ENCODE measurements around the gene FAM118A.
"Not testable (repeated sequence)": the region's sequence is repeated elsewhere in the genome, so short reads cannot be mapped to it uniquely, and the experiment has no call there.

FAM118A gene

GRCh38 chr22:45310331-45310976 is 720 bp downstream of the FAM118A start:
- DNase-seq: no peak

GRCh38 chr22:45310977-45311531 is 1.3 kb downstream of the FAM118A start:
- DNase-seq: no peak

DNA sequence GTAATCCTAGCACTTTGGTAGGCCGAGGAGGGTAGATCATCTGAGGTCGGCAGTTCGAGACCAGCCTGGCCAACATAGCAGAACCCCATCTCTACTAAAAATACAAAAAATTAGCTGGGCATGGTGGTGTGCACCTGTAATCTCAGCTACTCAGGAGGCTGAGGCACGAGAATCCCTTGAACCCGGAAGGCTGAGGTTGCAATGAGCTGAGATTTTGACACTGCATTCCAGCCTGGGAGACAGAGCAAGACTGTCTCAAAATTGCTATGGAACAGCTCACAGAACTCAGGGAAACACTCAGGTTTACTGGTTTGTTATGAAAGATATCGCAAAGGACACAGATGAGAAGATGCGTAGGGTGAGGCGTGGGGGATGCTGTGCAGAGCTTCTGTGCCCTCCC is 2.7 kb downstream of the FAM118A start:
- no peak for DNase-seq

DNA sequence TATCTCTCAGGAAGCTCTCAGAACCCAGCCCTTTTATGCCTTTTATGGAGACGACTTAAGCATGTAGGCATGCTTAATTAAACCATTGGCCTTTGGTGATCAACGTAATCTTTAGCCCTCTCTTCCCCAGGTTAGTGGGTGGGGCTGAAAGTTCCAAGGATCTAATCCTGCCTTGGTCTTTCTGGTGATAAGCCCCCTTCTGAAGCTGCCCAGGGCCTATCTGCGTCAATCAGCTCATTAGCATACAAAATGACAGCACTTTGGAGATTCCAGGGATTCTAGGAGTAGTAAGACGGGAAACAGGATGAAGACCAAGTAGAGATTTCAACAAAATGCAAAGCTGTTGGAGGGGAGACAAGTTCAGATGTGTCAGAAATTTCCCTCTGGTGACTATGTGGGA is 3.1 kb downstream of the FAM118A start:
- DNase-seq: no peak

DNA sequence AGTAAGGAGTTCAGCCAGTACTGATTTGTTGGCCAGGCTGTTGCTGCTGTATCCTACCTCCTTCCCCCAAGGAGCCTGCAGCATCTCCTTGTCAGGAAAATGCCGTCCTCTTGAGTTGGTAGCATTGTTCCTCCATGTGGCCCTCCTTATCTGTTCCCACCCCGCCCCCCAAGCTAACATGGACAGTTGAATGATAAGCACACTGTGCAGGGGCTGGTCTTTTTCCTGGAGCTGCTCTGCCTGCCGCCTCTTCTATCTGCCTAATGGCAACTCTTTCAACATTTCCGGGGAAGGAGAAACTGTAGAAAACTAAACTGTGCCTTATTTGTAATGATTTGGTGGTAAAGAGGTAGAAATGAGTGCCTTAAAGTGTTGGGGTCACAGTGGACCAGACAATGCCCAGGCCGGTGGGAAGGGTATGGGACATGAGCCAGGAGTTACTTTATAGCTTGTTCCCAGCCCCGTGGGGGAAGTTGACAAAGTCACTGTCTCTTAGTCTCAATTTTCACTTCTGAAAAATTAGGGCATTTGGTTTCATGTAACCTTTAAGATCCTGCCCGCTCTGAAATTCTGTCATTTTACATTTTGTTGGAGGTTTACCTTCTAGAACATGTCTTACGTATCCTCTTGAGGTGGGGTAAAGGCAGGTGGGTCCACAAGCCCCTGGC is 4.5 kb downstream of the FAM118A start:
- no peak for DNase-seq

DNA sequence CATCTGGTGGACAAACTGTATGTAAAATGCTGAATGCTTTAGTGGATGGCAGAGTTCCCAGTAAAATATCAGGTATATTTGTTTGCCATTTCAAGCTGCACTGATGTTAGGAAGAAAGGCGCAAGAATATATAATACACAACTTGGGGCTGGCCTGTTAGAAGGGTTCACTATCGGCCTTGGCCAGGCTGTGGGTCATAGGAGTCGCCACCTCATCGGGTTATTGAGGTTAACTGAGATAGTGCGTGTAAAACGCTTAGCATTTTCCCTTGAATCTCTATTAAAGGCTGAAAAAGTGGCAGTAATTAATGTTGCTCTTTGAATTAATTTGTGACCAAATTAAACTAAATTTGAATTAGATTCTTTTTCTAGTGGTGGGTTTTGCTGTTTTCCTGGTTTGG is 5.1 kb downstream of the FAM118A start:
- DNase-seq: no peak

- no peak for DNase-seq
Measured at GRCh38 chr22:45316796-45317526, 7.2 kb downstream of the FAM118A start.

GRCh38 chr22:45317551-45318167 is 7.9 kb downstream of the FAM118A start:
- peak; percentile 31 for DNase-seq

GRCh38 chr22:45318168-45318557 is 8.4 kb downstream of the FAM118A start:
- peak; percentile 95 for DNase-seq

DNA sequence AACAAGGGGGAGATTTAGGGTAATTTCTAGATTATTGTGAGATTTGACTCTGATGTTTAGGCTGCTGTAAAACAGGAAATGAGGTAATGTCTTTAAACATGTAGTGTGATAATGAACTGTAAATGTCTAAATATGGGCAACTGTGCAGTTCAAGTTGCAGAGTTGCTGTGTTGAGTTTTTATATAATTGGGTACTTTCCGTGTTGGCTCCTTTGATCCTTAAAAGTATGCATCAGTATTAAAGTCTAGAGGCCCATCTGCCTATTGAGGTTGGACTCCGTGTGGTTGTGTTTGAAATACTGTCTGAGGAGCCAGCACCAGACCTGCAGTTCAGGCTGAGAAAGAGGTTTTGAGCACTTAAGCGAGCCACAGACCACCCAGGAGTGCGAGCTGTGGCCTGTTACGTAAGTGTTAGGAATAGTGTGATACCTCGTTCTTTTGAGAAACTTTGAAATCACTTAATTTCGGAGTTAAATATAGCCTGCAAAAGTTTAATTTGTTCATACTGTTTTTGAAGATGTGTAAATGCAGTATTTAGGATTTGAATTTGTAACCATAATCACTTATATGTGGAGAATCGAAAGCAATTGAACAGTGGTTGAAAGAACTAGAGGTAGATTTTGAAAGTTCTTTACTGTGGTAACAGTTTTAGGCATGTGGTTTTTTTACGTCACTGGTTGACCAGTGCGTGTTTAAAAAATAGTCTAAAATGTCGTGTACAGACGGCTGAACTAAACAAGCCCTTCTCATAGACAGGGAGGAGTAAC is 9.0 kb downstream of the FAM118A start:
- peak; percentile 63 for DNase-seq

- peak; percentile 38 for DNase-seq
Measured at GRCh38 chr22:45319324-45319685, 9.6 kb downstream of the FAM118A start.

- no peak for DNase-seq
Measured at GRCh38 chr22:45320357-45320976, 10.7 kb downstream of the FAM118A start.

- no peak for DNase-seq
Measured at GRCh38 chr22:45321827-45322226, 12.1 kb downstream of the FAM118A start.

- DNase-seq: no peak
Measured at GRCh38 chr22:45322873-45323525, 13.3 kb downstream of the FAM118A start.

- DNase-seq: no peak
Measured at GRCh38 chr22:45323695-45324094, 14.0 kb downstream of the FAM118A start.

DNA sequence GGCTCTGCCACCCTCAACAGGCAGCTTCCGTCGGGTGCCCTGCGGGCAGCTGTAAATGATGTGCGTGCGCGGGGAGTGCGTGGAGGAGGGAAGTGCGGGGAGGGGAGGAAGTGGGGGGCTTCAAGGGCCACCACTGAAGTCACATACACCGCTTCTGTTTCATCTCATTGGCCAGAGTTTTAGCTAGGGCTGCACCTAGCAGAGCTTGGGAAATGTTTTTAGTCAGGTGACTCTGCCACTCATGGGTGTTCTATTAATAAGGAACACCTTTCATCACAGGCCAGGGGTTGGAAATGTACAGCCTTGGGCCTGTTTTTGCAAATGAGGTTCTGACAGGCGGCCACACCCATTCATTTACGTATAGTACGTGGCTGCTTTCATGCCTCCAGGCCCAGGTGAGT is 14.6 kb downstream of the FAM118A start:
- DNase-seq: no peak

GRCh38 chr22:45328261-45328660 is 18.5 kb downstream of the FAM118A start:
- not testable (repeated sequence) for DNase-seq

DNA sequence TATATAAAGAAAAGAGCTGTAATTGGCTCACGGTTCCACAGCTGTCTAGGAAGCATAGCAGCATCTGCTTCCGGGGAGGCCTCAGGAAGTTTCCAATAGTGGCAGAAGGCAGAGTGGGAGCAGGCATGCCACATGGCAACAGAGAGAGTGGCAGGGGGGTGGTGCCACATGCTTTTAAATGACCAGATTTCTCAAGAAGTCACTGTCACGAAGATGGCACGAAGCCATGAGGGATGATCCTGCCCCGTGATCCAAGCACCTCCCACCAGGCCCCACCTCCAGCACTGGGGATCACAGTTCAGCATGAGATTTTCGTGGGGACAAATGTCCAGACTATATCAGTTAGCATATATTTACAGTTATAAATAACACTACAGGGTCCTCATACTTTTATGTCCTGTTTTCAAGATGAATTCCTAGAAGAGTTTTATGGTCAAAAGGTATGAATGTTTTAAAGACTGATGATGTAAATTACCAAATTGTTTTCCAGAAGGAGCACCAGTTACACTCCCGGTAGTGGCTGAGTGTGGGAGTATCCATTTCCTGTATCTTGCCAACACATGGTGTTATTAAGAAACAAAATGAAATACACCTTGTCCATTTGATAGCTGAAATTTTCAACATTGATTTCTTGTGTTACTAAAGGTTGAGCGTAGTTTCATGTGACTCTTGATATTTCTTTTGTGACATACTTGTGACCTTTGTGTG is 19.2 kb downstream of the FAM118A start:
- DNase-seq: no peak

DNA sequence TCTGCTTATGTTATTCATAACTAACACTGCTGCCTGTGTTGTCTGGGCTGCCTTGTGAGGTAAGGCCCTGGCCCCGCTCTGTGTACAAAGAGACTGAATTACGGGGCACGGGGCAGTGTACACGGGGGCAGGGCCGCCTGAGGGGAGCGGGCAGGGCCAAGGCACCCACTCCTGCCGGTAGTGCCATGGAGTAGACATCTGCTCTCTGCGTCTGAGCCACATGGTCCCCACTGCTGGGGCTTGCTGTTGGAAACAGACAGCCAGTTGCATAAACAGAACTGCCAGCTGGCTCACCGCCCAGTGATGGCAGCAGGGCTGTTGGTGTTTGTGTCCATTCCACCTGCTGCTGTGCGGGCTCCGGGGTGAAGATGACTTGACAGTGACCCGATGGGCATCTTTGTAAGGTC is 19.8 kb downstream of the FAM118A start:
- no peak for DNase-seq

- DNase-seq: no peak
Measured at GRCh38 chr22:45330548-45330947, 20.8 kb downstream of the FAM118A start.

GRCh38 chr22:45331486-45331885 is 21.8 kb downstream of the FAM118A start:
- DNase-seq: no peak
